ENCODE data around the gene AGER.

AGER gene

DNA sequence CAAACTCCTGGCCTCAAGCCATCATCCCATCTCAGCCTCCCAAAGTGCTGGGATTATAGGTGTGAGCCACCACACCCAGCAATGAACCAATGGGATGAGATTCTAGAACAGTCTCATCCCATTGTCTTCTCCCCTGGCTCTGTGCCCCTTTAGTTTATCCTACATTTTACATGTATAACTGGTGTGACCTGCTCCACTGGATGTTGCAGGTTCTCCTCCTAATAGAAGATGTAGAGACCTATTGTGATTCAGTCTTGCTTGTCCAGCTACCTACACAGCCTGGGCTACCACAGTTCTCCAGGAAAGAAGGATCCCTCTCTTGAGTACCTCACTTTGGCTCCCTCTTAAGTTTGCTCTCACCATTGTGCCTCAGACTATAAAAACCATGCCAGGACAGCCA lies 51.9 kb downstream of the AGER start:
- in situ Hi-C loops (cut with MboI; ENCODE audit: low pct_unique_long_range_greater_than_20kb, low sequenced_read_pairs) = no loop called here
- DNase-seq = no peak

- no peak for DNase-seq
- in situ Hi-C loops (cut with MboI; ENCODE audit: low pct_unique_long_range_greater_than_20kb, low sequenced_read_pairs) = no loop called here
Measured at GRCh38 chr6:32131439-32131948, 52.6 kb downstream of the AGER start.
